Neural cell (in vitro differentiated cells): ENCODE results near the gene ZNF280C.

Source experiments
- TF ChIP-seq, protein P1 (sequence below): IDR thresholded peaks from 2 replicates; pipeline ENCODE4 v1.6.1; 2012; ENCODE audit warnings: borderline replicate concordance
- TF ChIP-seq, protein P2 (sequence below): fragments of 450-650 bp; IDR thresholded peaks from 2 replicates; pipeline ENCODE4 v1.5.1; 2014; ENCODE audit warnings: antibody characterized with exemption, mild to moderate bottlenecking, moderate library complexity; ENCODE audit not compliant: poor library complexity, severe bottlenecking

- TF ChIP-seq, protein P1, sequence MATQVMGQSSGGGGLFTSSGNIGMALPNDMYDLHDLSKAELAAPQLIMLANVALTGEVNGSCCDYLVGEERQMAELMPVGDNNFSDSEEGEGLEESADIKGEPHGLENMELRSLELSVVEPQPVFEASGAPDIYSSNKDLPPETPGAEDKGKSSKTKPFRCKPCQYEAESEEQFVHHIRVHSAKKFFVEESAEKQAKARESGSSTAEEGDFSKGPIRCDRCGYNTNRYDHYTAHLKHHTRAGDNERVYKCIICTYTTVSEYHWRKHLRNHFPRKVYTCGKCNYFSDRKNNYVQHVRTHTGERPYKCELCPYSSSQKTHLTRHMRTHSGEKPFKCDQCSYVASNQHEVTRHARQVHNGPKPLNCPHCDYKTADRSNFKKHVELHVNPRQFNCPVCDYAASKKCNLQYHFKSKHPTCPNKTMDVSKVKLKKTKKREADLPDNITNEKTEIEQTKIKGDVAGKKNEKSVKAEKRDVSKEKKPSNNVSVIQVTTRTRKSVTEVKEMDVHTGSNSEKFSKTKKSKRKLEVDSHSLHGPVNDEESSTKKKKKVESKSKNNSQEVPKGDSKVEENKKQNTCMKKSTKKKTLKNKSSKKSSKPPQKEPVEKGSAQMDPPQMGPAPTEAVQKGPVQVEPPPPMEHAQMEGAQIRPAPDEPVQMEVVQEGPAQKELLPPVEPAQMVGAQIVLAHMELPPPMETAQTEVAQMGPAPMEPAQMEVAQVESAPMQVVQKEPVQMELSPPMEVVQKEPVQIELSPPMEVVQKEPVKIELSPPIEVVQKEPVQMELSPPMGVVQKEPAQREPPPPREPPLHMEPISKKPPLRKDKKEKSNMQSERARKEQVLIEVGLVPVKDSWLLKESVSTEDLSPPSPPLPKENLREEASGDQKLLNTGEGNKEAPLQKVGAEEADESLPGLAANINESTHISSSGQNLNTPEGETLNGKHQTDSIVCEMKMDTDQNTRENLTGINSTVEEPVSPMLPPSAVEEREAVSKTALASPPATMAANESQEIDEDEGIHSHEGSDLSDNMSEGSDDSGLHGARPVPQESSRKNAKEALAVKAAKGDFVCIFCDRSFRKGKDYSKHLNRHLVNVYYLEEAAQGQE = no peak
- TF ChIP-seq, protein P2, sequence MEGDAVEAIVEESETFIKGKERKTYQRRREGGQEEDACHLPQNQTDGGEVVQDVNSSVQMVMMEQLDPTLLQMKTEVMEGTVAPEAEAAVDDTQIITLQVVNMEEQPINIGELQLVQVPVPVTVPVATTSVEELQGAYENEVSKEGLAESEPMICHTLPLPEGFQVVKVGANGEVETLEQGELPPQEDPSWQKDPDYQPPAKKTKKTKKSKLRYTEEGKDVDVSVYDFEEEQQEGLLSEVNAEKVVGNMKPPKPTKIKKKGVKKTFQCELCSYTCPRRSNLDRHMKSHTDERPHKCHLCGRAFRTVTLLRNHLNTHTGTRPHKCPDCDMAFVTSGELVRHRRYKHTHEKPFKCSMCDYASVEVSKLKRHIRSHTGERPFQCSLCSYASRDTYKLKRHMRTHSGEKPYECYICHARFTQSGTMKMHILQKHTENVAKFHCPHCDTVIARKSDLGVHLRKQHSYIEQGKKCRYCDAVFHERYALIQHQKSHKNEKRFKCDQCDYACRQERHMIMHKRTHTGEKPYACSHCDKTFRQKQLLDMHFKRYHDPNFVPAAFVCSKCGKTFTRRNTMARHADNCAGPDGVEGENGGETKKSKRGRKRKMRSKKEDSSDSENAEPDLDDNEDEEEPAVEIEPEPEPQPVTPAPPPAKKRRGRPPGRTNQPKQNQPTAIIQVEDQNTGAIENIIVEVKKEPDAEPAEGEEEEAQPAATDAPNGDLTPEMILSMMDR = no peak
Measured at GRCh38 chrX:130196466-130196865, 72.2 kb downstream of the ZNF280C start.
